Measurements from ENCODE around the gene UPK1A. TPM values are rescaled to one million over a fixed set of nuclear protein-coding genes. Genes with fewer than 3 reads are reported as not detected.

Gene UPK1A
- total RNA-seq, 4 donors from 2014 or later: 1.5 to 8.3 (median 5.6) TPM

GRCh38 chr19:35704218-35704617, 37.9 kb downstream of the UPK1A start, which contains the start of gene ZBTB32:
Gene ZBTB32, plus strand, starts transcription at chr19:35704558. Its CDS starts 10,069 bp downstream, at chr19:35714627.
- 38% methylated on average over 24 of the region's 24 CpGs for WGBS
- no peaks in the 10 kb centered on the region for H3K27me3 ChIP-seq
- no peak within 1 kb of the TSS for H3K4me3 ChIP-seq
- H3K36me3 ChIP-seq: no peaks in the 10 kb centered on the region
- TF ChIP-seq EP300 (IDR thresholded peaks at IDR 0.05) (no peak), POLR2A (IDR thresholded peaks at IDR 0.05) (no peak), CTCF (IDR thresholded peaks at IDR 0.05) (no peak), POLR2AphosphoS5 (IDR thresholded peaks at IDR 0.05) (no peak)
- no peak for DNase-seq (ENCODE audit: low spot score in 2 of 2)
- no peak within 1 kb of the TSS for H3K27ac ChIP-seq
- peaks cover 13% of the 10 kb centered on the region for H3K4me1 ChIP-seq
- no peaks in the 10 kb centered on the region for H3K9me3 ChIP-seq

- Histone ChIP-seq H3K36me3 (no peaks in the 10 kb centered on the region), H3K4me1 (no peaks in the 10 kb centered on the region), H3K27ac (no peak overlapping the region), H3K9me3 (no peaks in the 10 kb centered on the region), H3K4me3 (no peak overlapping the region), H3K27me3 (no peaks in the 10 kb centered on the region)
- 86% methylated on average over 1 of the region's 1 CpG for WGBS
- DNase-seq (ENCODE audit: low spot score in 2 of 2): no peak
- TF ChIP-seq POLR2A (IDR thresholded peaks at IDR 0.05) (no peak), EP300 (IDR thresholded peaks at IDR 0.05) (no peak), CTCF (IDR thresholded peaks at IDR 0.05) (no peak), POLR2AphosphoS5 (IDR thresholded peaks at IDR 0.05) (no peak)
Observed at GRCh38 chr19:35708391-35708790, 42.1 kb downstream of the UPK1A start.

- 48% methylated on average over 13 of the region's 13 CpGs for WGBS
- DNase-seq (ENCODE audit: low spot score in 2 of 2): no peak
- no peak overlapping the region for H3K4me3 ChIP-seq
- H3K4me1 ChIP-seq: peaks cover 10% of the 10 kb centered on the region
- no peaks in the 10 kb centered on the region for H3K27me3 ChIP-seq
- TF ChIP-seq EP300 (IDR thresholded peaks at IDR 0.05): no peak
- TF ChIP-seq CTCF (IDR thresholded peaks at IDR 0.05): no peak
- no peak for TF ChIP-seq POLR2AphosphoS5 (IDR thresholded peaks at IDR 0.05)
- no peak for TF ChIP-seq POLR2A (IDR thresholded peaks at IDR 0.05)
- H3K9me3 ChIP-seq: no peaks in the 10 kb centered on the region
- H3K27ac ChIP-seq: no peak overlapping the region
- H3K36me3 ChIP-seq: no peaks in the 10 kb centered on the region
Observed at GRCh38 chr19:35710784-35711723, 44.7 kb downstream of the UPK1A start.

- no peak for DNase-seq (ENCODE audit: low spot score in 2 of 2)
- no peaks in the 10 kb centered on the region for H3K27me3 ChIP-seq
- no peaks in the 10 kb centered on the region for H3K9me3 ChIP-seq
- no peaks in the 10 kb centered on the region for H3K36me3 ChIP-seq
- 73% methylated on average over 11 of the region's 11 CpGs for WGBS
- H3K4me1 ChIP-seq: peaks cover 17% of the 10 kb centered on the region
- no peak overlapping the region for H3K4me3 ChIP-seq
- no peak overlapping the region for H3K27ac ChIP-seq
- TF ChIP-seq POLR2A (IDR thresholded peaks at IDR 0.05): no peak
- TF ChIP-seq EP300 (IDR thresholded peaks at IDR 0.05): no peak
Observed at GRCh38 chr19:35712567-35713505, 46.5 kb downstream of the UPK1A start.

GRCh38 chr19:35713506-35713850, 47.2 kb downstream of the UPK1A start:
- TF ChIP-seq CTCF (IDR thresholded peaks at IDR 0.05) (no peak), POLR2A (IDR thresholded peaks at IDR 0.05) (no peak), EP300 (IDR thresholded peaks at IDR 0.05) (no peak), POLR2AphosphoS5 (IDR thresholded peaks at IDR 0.05) (no peak)

More at GRCh38 chr19:35713506-35713850, 47.2 kb downstream of the UPK1A start:
- H3K4me1 ChIP-seq: peaks cover 18% of the 10 kb centered on the region
- no peaks in the 10 kb centered on the region for H3K9me3 ChIP-seq
- 72% methylated on average over 2 of the region's 2 CpGs for WGBS
- H3K4me3 ChIP-seq: no peak overlapping the region
- no peak overlapping the region for H3K27ac ChIP-seq
- no peaks in the 10 kb centered on the region for H3K36me3 ChIP-seq
- H3K27me3 ChIP-seq: no peaks in the 10 kb centered on the region
- no peak for DNase-seq (ENCODE audit: low spot score in 2 of 2)

Measured in suprapubic skin (tissue), 4 donors.